PC-3 (cell line): ENCODE results near the gene HSPA9.

Experiments used
- EZH2 ChIP-seq: fragments of 300-600 bp; sonication (generic); IDR thresholded peaks from one replicate; pipeline ENCODE4 v1.6.1; 2017; ENCODE audit warnings: antibody characterized with exemption, mild to moderate bottlenecking, low read length; ENCODE audit not compliant: unreplicated experiment
- EZH2phosphoT487 ChIP-seq: fragments of 300-600 bp; sonication (generic); IDR thresholded peaks from 2 replicates; pipeline ENCODE4 v1.6.1; 2018; ENCODE audit warnings: mild to moderate bottlenecking, antibody characterized with exemption, low read length, borderline replicate concordance
- TF ChIP-seq, protein P1 (sequence below): fragments of 300-600 bp; sonication (generic); conservative IDR thresholded peaks from 2 replicates; pipeline ENCODE4 v1.5.1; 2017; ENCODE audit warnings: antibody characterized with exemption, low read depth, mild to moderate bottlenecking, low read length

DNA sequence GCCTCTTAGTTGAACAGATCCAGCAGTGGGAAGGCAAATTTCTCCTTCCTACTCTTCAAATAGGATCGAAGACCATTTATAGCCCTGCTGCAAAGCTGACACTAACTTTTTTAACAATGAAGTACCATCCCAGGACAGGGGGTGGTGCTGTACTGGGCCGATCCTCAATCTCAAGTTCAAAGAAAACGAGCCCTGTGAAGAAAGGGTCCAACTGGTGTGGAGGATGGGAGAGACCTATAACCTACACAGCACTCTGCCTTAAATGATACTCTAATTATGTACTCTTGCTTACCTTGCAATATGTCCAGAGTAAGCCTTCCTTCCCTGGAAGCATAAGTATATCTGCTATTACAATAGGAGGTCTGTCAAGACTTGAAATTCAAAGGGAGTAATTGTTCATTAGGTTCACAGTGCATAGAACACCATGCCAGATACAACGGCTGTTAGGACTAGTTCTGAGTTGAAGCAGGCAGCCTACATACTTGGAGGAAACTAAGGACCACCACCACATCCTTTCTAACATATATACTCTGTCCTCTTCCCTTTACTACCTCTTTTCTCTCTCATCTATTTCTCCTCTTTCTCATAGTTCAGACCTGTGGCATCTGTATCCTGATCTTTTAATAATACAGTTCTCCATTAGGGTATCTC is 38.4 kb downstream of the HSPA9 start:
- TF ChIP-seq EZH2 (no peak), EZH2phosphoT487 (no peak)
- TF ChIP-seq, protein P1, sequence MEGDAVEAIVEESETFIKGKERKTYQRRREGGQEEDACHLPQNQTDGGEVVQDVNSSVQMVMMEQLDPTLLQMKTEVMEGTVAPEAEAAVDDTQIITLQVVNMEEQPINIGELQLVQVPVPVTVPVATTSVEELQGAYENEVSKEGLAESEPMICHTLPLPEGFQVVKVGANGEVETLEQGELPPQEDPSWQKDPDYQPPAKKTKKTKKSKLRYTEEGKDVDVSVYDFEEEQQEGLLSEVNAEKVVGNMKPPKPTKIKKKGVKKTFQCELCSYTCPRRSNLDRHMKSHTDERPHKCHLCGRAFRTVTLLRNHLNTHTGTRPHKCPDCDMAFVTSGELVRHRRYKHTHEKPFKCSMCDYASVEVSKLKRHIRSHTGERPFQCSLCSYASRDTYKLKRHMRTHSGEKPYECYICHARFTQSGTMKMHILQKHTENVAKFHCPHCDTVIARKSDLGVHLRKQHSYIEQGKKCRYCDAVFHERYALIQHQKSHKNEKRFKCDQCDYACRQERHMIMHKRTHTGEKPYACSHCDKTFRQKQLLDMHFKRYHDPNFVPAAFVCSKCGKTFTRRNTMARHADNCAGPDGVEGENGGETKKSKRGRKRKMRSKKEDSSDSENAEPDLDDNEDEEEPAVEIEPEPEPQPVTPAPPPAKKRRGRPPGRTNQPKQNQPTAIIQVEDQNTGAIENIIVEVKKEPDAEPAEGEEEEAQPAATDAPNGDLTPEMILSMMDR: peak; percentile 54
